T-helper 9 cell (primary cell): ENCODE measurements around the gene CPNE1.

Source experiments
- DNase-seq: peaks from one replicate; pipeline ENCODE4 v3.0.0-alpha.2; 2020

Gene CPNE1

DNA sequence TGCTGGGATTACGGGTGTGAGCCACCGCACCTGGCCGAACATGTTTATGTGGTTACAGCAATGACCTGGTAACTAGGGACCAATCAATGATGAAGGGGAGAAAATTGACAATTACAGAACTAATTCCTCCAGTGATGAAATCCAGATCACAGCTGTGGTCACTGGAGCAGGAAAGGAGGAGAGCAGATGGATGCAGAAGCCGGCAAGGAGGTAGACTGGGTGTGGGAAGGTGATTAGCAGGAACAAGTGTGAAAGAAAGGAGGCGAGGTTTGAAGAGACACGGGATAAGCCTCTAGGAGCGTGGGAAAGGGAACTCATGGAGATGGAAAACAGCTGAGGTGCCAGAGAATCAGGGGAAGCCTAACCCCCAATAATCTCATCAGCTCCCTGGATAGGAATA lies 66.2 kb downstream of the CPNE1 start:
- no peak for DNase-seq

DNA sequence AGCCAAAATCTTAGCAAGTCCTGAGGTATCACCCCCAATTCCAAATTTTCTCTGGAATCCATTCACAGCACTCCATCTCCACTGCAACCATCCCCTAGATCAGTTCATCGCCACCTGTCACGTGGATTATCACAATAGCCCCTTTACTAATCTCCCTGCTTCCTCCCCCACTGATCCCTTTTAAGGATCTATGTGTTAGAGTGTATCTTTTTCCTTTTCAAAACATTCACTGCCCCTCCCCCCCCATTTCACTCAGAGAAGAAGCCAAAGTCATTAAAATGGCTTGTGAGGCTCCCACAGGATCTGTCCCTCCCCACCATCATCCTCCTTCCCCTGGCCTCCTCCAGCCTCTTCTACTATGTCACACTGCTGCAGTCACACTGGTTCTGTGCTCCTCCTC lies 67.5 kb downstream of the CPNE1 start:
- no peak for DNase-seq

DNA sequence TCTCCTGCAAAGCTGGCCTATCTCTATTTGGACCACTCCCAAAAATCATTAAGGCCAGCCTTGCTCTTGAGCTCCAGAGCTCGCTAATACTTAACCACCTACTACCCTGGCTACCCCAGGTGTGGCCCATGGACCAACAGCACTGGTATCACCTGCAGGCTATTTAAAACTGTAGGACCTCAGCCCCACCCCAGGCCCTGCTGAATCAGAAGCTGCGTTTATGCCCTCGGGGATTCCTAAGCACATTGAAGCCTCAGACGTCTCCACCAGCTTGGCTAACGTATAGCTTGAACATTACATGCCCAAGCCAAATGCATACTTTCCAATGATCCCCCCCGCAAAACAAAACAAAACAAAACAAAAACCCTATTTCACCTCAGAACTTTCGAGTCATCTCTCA lies 68.8 kb downstream of the CPNE1 start:
- DNase-seq: no peak

DNA sequence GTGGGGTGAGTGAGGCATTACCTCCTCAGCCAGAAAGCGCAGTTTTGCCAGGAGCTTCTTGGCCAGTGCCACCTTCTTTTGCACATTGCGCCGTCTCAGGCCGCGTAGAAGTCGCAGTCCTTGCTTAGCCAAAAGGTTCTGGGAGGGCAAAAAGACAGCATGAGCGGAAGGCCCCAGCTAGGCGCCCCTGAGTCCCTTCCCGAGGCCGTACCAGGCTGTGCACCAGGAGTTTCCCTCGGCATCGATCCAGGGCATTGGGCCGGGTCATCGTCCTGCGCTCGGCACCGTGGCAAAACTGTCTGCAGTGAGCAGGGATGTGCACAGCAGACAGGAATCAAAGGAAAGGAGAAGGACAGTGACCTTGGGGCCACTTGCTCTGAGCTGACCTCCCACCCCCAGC lies 69.2 kb downstream of the CPNE1 start:
- DNase-seq: no peak

DNA sequence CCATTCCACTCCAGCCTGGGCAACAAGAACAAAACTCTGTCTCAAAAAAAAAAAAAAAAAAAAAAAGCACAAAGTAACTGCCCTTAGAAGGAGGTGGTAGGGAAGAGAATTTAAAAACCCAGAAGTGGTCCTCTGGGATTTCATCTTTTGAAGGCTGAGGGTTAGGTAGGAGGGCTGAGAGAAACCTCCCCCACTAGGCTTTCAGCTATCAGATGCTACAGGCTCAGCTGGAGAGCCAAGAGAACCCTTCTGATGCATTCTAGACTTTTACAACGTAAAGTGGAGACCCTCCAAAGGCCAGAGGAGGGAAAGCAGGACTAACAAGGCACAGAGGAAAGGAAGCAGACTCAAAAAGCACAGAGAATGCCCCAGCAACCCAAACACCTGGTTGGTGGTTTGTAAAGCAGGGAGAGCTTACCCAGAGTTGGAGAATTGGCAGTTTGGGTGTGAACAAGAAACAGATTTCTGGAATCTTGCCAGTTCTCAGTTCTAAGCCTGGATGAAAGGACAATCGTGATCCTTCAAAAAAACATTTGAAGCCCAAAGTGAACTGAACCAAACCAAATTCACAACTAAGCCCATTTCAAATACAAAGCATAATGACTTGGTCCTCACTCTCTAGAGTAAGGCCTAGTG lies 72.2 kb downstream of the CPNE1 start:
- no peak for DNase-seq

DNA sequence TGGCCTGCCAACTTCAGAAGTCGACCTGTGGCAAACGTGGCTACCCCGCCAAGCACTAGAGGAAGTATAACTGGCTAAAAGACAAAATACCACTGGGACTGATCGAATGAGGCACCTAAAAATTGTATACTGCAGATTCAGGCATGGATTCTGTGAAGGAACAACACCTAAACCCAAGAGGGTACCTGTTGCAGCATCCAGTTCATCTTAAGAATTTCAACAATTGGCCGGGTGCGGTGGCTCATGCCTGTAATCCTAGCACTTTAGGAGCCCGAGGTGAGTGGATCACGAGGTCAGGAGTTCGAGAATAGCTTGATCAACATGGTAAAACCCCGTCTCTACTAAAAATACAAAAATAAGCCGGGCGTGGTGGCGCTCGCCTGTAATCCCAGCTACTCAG lies 76.3 kb downstream of the CPNE1 start:
- DNase-seq: no peak

DNA sequence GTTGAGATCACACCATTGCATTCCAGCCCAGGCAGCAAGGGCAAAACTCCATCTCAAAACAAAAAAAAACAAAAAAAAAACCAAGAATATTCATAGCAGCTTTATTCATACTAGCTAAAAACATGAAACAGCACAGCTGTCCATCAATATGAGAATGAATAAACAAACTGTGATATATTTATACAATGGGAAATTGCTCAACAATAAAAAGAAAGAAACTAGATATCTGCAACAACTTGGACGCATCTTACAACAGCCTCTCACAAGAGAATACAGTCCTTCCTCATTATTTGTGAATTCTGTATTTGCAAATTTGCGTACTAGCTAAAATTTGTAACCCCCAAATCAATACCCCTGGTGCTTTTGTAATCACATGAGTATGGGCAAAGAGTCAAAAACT lies 77.3 kb downstream of the CPNE1 start:
- no peak for DNase-seq

DNA sequence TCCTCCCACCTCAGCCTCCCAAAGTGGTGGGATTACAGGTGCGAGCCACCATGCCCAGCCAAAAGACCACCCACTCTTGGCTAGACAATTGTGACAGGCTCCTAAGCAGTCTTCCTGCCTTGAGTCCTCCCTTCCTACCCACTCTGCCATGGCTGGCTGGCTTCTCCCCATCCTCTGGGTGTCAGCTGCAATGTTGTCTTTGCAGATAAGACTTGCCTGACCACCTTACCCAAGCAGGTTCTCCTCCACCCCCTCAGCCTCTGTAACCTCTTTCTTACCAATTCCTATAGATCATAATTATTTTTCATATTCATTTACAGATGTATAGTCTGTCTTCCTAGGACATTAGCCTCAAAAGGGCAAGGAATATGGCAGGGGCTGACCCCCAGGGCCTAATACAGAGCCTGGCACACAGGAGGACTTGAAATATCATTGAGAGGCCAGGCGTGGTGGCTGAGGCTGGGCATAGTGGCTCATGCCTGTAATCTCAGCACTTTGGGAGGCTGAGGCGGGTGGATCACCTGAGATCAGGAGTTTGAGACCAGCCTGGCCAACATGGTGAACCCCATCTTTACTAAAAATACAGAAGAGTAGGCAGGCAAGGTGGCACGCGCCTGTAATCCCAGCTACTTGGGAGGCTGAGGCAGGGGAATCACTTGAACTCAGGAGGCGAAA lies 77.8 kb downstream of the CPNE1 start:
- no peak for DNase-seq

DNA sequence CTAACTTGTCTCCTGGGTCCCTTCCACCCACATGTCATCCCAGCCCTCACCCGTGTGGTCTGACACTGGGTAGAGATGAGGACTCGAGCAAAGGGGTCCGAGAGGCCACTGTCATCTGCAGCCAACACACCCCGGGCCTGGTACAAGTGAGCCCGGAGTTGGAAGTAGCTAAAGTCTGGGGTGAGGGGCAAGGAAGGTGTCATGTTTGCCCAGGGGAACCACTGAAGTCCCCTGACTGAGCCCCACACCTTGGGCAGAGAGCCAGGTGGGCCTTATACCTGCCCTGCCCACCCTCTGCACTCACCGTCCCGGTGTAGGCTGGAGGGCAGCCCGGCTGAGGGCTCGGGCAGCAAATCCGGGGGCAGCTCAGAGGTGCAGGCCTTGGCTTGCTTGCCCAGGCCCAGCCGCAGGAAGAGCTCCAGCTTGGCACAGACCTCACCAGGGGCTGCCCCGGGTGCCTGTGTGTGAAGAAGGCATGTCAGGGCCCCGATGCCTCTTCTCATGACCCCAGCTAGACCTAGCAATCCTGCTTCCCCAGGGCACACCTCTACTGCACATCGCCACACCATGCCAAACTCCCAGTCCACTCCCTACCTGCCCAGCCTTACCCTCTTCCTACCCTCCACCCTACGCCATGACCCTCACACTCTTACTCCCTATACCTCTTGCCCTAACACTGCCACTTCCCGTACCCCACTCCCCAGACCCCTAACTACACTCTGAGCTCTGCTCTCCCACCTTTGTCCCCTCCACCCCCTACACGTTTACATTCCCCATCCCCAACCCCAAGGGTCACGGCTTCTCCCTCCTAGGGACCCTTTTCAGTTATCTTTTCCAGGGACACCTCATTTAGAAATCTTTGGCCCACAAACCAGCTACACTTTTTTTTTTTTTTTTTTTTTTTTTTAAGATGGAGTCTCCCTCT lies 80.8 kb downstream of the CPNE1 start:
- DNase-seq: no peak

DNA sequence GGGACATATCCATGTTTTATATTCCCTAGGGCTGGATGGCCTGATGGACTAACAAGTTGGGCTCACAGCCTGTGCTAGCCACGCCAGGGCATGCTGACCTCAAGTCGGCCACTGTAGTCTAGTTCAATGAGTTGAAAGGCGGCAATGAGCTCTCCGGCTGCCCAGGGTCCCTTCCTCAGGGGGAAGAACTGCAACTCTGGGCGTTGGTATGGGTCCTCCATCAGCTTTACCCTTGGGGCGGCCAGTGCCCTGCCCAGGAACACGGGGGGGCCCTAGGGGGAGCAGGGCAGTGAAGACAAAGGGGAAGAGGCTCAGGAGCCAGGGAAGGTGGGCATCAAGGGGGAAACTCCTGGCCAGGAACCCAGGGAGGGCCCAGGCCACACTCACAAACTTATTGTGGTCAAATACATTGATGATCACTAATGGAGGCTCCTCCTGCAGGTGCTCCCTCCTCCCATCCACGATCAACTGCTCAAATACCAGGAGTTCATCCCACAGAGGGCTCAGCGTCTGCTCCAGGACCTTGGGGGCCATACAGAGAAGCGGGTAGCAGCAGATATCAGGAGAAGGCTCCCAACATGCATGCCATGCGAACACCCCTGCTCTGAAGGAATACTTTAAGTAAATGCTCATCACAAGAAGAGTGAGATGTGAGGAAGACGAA lies 81.8 kb downstream of the CPNE1 start:
- no peak for DNase-seq

DNA sequence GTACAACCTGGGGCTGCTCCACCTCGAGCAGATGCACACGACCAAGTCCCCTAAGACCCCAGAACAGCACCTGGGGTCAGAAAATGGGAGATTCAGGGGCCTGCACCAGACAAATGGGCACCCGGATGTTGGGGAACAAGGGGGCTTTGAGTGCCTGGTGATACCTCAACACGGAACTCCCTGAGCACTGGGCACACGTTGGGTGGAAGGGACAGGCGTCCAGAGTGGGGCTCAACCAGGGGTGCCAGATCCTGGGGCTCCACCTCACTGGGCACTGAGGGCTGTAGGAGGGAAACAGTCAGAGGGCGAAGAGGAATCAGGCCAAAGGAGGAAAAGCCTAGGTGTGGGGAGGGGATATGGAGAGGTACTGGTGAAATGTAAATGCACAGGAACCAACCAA lies 82.6 kb downstream of the CPNE1 start:
- DNase-seq: no peak

DNA sequence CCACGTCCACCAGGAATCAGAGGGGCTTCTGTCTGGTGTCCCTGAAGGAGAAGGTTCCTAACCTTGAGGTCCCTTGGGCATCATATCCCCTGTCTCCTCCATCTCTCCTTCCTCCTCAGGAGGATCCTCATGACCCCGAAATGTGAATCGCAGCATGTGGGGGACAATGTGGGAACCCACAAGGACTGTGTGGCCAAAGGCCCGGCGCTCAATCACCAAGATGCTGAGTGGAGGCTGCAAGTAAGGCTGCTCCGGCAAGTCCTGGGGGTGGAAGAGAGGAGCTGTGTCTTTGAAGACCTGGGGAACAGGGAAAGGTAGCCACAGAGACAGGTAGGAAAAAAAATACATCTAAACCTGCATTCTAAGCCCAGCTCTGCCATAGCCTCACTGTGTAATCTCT lies 85.5 kb downstream of the CPNE1 start:
- DNase-seq: no peak

DNA sequence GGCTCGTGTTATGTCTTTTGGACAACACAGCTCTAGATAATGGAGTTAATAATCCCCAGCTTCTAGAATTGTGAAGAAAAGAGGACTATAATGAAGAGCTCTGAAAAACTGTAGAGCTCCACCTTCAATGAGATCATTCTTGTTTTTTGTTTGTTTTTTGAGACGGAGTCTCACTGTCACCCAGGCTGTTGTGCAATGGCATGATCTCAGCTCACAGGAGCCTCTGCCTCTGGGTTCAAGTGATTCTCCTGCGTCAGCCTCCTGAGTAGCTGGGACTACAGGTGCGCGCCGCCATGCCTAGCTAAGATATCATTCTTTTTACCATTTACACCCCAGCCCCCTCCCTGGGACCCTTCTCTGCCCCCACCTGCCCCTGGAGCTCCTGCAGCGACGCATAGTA lies 86.2 kb downstream of the CPNE1 start:
- DNase-seq: no peak

DNA sequence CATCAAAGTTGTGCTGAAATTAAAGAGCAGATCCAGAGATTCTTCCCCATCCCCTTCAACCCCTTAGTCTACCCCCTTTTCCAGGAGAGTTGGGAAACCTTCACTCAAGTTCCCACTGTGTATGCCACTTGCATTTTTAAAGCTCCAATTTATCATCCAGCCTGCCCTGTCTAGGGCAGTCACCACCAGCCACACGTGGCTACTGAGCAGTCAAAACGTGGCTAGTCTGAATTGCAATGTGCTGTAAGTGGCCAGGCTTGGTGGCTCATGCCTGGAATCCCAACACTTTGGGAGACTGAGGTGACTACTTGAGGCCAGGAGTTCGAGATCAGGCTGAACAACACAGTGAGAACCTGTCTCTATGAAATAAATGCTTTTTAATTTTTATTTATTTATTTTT lies 87.9 kb downstream of the CPNE1 start:
- no peak for DNase-seq
